ENCODE data around the gene SDF2L1.

Gene SDF2L1

DNA sequence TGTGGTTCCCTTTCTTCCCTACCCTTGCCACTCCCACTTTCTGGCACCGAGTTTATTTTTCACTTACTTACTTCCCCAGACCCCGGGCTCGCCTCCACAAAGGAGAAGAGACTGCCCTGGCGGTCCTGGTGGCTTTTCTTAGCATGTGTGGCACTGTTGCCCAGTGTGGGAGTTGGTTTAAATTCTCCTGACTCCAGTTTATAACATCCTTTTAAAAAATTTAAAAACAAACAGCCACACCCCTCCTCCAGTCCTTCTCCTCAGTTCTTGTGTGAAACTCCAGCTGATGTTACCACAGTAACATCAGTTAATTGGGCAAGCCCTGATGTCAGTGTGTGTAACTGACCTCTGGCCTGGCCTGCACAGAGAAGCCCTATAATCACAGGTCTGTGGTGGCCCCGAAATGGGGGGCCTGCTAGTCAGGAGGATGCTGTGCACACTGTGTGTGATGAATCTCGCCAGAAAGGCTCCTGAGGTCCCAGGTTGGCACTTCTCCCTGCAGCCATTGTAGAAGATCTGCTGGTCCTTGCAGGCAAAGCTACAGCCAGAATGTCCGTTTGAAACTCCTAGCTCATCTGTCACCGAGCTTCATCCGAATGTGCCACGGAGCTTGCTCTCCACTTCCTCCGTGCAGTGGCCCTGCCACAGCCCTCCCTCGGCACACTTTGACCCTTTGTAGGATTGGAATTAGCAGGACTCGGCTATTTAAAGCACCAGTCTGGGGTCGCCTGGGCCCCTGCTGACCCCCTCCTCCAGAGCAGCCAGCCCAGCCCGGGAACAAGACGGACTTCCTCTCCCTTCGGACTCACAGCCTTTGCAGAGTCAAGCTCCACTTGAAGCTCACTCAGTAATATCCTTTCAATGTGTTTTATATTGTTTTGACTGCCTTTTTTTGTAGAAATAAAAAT, 19.8 kb upstream of the SDF2L1 start:
- DNase-seq (ENCODE audit: low spot score) = no peak

DNA sequence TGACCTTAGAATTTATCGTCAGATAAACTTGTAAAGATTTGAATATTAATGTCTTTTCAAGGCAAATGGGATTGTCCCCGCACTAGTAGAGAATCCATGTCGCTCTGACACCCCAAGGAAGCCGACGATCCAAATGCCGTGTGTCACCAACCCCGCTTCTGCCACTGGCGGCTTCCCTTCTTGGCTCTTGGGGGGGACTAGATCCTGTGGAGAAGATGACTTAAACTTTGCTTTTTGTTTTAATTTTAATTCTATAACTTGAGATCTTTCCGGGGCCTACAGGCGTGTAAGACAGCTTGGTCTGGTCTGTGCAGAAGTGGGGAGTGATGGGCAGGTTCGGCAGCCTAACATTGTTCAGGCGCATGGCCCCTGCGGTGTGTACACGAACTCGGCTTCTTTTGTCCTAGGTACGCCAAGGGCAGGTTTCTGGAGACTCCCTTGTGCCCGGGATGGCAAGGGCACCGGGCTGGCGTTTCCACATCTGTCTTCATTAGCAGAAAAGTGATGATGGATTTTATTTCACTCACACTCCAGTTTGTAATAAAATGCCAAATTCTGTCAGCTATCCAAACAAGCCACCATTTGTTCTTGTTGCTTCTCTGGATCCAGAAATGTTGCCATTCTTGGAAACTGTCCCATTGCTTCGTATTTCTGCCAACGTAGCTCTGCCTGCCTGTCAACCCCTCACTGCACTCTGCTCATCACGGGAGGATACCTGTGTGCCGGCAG, 19.0 kb upstream of the SDF2L1 start:
- no peak for DNase-seq (ENCODE audit: low spot score)

DNA sequence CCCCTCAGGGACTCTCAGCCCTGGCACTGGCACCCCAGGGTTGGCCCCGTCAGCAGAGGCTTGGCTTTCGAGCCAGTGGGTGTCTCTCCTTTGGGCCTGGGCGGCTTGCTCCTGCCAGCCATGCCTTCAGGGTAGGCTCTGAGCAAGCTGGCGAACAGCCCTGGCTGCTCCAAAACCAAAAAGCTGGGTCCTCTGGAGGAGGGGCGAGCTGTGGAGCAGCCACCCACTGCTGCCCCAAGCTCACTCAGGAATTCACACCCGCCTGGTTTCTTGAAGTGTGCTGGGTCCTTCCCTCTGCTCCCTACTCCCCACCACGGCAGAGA, 18.5 kb upstream of the SDF2L1 start:
- no peak for DNase-seq (ENCODE audit: low spot score)

DNA sequence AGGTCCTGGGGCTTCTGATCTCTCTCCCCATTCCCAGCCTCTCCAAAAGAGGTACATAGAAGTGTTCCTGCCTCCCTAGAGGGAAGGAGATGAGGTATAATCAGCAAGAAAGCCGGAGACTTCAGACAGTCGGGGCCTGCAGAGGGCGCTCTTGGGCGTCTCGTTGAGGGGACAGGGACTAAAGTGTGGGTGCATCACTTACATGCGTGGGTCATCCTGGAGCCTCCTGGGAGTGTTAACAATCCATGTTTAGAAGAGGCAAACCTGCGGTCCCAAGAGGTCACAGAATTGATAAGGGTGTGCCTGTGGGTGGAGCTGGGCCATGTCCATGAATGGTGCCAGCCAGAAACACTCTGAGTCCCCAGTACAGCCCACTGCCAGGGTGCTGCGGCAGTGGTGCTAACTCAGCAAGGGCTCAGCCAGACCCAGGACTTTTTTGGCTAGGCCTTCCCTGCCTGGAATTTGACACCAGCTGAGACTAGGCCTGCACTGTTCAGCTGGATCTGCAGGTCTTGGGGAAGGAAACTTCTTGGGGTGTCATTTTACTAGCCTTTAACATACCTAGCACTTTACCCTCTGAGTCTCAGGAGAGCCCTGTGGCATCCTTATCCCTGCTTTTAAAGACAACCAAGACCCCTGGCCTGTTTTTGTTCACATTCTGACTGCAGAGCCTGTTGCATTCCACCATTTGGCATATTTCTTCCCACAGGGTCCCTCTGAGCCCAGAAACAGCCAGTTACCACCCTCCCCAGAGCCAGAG, 17.8 kb upstream of the SDF2L1 start:
- no peak for DNase-seq (ENCODE audit: low spot score)

DNA sequence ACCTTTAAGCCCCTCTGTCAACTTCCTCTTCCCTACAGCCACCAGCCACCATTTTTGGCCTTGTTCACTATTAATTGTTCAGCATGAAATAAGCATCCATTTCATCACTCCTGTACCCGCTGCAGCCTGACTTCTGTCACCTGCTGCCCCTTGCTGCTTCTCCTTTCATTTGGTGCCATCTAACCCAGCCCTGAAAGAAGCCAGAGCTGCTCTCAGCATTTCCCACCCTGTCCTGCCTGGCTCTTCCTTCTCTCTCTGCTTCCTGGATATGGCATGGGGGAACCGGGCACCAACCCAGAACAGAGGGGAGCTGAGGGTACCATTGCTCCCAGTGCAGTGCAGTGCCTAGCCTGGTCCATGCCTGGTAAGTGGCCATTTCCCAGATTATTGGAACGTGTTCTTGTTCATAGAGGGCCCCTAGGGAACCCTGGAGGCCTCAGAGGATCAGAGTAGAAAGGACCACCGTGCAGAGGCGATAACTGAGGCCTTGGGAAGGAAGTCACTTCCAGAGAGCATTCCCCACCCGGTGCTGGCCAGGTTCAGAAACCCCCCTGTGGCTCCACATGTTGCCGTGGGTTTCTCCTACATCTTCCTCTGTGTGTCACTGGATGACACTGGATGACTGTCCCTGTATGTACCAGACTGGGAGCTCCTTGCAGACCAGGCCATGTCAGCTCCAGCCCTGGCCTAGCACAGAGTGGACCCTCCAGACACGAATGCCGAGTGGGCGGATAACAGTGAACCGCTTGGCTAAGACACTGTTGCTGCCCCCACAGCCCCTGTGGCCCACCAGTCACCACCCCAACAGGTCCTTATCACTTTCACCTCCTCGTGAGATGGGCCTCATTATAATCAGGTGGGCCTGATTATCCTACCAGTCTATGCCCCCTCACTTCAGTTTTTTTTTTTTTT, 17.0 kb upstream of the SDF2L1 start:
- DNase-seq (ENCODE audit: low spot score) = no peak

DNA sequence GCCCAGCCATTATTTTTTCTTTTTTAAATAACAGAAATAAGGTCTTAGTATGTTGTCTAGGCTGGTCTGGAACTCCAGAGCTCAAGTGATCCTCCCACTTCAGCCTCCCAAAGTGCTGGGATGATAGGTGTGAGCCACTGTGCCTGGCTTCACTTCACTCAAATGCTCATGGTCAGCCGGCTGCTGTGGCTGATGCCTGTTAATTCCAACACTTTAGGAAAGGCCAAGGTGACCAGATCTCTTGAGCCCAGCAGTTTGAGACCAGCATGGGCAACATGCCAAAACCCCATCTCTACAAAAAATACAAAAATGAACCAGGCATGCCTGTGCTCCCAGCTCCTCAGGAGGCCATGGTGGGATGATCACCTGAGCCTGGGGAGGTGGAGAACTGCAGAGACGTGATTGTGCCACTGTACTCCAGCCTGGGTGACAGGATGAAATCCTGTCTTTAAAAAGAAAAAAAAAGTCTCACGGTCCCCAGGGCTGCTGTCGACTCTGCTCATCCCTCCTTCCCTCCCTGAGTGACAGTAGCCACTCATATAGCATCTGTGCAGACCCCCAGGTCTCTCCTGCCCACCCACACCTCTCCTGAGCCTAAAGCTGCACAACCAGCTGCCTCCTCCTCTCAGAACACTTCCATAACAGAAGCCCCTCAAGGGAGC, 15.9 kb upstream of the SDF2L1 start:
- DNase-seq (ENCODE audit: low spot score) = no peak

DNA sequence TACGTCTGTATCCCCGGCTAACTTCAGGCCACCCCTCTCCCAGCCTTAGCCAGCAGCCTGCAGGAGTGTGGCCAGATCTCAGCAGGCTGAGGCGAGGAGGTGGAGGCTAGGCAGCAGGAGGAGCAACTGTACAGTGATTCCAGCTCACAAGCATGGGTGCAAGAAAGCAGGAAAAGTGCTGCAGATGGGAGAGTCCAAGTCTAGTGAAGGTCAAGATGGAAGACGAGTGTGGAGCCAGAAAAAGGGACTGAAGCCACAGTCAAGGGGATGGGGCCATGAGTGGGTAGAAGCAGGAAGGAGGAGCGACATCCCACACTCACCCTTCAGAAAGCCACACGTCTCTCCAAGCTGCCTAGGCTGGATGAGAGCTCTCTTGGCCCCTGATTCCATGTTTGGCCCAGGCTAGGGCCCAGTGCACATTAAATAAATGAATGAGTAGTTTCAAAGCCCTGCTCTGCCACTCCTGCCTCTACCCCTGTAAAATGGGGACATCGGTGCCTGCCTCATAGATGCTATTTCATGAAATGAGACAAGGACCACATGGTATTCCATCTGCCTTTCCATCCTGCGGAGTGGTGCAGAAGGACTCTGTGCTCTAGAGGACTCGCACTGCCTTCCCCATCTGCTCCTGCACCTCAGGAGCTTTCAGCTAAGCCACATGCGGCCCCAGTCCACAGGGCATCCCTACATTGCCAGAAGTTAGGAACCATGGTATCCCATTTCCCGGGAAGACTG, 15.2 kb upstream of the SDF2L1 start:
- no peak for DNase-seq (ENCODE audit: low spot score)

DNA sequence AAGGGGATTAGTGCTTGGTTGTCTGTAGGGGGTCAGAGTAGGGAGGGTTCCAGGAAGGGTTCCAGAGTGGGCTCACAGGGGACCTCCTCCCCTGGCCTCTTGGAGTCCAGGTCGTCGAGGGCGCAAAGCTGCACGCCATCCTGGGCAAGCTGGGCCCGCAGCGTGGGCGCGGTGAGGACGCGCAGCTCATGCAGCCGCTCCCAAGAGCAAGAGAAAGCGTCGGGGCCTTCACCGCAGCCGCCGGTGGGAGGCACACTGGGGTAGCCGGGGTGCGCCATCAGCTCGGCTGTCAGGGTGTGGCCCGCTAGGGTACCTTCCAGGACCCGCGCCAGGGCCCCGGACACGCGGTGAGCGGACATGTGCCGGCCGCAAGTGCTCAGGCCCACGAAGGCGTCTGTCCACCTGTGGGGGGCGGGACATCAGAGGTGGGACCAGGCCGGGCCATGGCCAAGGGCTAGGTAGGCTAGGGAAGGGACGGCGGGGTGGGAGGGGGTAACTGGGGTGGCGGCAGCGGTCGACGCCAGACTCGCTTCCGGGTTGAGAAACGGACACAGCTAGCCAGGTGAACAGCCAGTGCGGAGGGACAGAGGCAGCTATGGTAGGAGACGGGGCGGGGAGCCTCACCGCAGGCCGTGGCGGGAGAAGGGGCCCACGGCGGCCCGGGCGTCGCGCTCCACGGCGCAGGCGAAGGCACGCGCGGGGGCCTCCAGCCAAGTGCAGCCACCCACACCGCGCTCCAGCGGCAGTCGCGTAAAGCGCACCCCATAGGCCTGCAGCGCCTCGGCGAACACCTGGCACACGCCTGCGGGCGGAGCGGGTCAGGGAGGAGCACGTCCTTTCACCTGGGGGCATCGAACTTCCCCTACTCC, 13.5 kb upstream of the SDF2L1 start:
- no peak for DNase-seq (ENCODE audit: low spot score)

DNA sequence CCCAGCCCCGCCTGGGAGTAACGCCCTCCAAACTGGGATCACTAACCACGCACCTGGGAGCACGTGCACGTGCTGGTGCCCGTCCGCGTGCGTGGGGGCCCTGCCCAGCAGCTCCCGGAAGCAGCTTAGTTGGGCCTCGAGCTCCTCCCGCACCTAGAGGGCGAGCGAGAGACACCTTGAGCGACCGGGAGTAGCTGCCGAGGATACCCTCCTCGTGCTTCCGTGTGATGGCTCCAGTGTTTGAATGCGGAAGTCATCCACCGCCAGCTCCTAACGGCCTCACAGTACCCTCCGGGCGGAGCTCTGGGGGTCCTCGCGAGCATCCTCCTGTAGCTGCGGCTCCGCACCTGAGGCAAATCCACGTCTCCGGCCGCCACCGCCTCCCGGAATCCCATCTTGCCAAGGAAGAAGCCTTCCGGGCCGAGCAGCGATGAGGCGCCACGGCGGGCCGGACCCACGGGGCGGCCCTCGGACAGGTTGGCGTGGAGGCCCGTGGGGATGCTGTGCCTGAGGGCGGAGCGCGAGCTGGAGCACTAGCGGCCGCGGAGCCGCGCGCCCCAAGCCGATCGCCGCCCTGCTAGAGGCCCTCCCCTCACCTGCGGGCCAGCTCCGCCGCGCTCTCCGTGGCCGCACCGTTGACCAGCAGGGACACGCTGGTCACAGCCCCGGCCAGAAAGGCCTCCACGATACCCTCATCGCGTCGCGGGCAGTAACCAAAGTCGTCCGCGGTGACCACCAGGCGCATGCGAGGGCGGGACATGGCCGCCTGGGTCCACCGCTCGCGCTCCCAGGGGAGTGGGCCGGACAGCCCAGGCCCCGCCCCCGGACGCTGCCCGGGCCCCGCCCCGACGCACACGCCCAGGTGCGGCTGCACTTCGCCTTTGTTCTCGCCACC, 12.6 kb upstream of the SDF2L1 start, which contains the start of gene YDJC:
YDJC (minus strand) TSS at position 768 of the 895 bp plus-strand sequence; CDS start at position 760, 8 bp downstream.
- DNase-seq (ENCODE audit: low spot score) = peak; percentile 92

DNA sequence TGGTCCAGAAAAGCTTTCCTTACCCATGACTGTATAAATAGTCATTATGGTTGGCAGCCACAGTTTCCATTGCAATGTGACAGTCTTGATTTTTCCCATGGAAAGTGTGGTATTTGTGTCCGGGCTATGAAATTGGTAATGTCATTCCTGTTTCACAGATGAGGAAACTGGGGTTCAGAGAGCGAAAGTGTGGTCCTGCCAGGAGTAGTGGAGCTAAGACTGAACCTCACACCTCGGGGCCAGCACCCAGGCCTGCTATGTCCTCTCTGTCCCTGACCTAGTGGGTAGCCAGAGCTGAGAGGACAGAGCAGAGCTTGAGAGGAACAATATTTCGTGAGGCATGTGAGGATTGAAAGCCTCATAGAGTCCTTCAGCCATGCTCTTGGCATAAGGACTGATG, 11.1 kb upstream of the SDF2L1 start:
- no peak for DNase-seq (ENCODE audit: low spot score)

DNA sequence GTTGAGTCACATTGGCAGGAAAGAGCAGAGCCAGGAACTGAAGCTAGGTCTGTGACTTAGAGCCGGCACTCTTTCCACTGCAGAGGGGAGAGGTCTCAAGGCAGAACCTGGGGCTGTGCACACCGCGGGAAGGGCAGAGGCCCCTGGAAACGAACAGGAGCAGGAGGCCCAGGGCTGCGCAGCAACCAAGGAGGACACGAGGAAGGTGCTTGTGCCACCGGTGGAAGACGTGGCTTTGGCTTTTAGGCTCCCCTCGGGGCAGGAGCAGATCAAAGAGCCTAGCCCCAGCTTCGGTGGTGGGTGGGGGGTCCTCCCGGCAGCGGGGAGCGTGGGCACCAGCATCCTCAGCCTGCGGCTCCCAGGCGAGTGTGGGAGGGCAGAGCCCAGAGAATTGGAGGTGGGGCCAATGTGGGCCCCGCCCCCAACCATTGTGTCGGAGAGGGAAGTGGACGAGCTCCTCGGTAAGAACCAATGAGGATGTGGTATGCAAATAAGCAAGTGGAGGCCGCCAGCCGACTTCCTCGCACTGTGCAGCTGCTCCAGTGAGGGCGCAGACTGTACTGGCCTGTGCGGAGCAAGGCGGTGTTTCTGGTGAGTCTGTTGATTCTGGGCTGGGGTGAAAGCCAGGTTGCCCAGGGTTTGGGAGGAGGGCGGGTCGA, 9.7 kb upstream of the SDF2L1 start, which contains the start of gene CCDC116:
CCDC116 (plus strand) TSS at position 524 of the 659 bp plus-strand sequence. CDS start 422 bp downstream, outside the sequence.
- no peak for DNase-seq (ENCODE audit: low spot score)

DNA sequence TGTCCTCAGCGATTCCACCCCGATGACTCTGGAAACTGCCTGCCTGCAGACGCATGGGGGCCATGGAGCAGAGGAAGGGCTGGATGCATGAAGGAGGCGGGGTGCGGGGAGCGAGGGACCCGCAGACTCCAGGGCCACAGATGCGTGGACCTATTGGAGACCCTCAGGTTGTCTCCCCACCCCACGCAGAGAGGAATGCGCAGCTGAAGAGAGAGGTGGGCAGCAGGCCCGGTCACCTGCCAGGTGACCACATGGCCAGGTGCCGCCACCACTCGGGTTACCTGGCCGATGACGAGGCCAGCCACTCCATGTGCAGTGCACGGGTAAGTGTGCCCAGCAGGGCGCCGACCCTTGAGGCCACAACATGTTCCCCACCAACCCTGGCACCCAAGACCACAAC, 9.2 kb upstream of the SDF2L1 start:
- DNase-seq (ENCODE audit: low spot score) = no peak

DNA sequence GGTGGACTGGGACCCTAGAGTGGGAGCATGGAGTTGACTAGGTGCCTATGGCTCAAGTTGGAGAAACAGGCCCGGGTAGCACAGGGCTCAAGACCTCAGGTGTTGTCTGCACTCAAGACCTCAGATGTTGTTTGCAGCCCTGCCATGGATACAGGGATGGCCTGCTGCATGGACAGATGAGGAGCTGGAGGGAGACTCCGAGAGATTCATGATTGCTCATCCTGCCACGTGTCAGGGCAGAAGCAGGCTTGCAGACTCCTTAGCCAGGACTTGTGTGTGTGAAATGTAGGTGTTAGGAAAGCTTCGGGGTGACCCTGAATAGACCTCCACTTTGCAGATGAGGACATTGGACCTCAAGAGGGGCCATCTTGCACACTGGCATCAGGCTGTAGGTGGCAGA, 8.6 kb upstream of the SDF2L1 start:
- DNase-seq (ENCODE audit: low spot score) = no peak

DNA sequence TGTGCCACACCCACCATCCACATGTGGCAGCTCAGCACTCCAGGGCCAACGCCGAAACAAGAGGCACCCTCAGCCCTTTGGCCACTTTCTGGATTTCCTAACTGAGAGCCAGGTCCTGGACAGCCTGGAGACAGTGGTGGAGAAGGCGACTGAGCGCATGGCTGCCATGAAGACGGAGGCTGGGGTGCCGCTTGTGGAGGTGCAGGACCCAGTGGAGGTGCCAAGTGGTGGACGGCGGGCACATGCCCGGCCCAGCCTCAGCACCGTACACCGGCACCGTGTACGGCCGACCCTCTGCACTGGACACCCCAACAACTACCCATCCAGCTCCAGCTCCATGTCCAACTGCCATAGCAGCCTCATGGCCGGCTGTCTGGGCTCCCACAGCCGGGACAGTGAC, 8.0 kb upstream of the SDF2L1 start:
- no peak for DNase-seq (ENCODE audit: low spot score)

DNA sequence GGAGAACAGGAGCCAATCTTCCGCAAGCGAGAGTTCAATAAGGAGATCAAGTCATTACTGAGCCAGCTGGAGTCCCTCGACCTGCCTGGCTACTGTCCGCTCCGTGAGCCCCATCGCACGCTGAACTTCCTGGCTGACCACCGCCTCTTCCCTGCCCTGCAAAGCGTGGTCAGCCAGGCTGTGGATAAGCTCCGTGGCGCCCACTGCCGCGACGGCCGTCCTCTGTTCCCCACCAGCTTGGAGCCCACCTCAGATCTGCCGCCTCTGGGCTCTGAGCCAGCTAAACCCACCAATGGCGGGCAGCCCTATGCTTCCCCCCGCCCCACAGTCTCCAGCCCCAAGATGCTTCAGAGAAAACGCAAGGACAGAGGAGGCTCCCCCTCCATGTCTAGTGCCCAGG, 7.3 kb upstream of the SDF2L1 start:
- DNase-seq (ENCODE audit: low spot score) = no peak

DNA sequence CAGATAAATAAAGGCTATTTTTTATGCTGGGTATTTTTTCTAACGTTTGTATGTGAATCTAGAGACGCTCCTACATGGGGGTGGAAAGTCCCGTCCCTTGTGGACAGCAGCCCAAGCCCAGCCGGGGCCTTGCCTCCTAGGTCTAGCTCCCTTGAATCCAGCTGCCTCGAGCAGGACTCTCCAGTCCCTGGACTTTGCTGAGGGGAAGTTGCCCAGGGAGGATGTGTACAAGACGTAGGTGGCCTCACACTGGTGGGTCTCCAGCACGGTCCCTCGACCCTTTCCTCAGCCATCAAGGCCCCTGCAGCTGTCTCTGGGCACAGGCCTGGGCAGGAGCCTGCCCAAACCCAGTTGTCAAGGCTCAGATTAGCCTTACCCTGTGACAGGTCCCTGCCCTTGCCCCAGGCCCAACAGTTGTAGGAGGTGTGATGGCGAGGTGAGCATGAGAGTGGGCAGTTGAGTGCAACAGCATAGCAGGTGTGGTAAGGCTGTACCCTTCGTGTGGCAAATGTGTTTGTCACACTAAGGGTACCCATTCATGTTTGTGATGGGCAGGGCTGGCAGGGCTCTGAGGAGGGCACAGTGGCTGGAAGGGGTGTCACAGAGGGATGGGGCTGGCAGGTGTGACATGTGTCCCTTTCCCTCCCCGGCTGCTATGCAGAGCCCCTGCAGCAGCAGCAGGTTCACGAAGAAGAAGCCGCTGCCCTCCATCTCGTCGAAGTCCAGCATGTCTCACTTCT, 6.2 kb upstream of the SDF2L1 start:
- DNase-seq (ENCODE audit: low spot score) = no peak
